ENCODE measurements around the gene NXPE3. TPM values are rescaled to one million over a fixed set of nuclear protein-coding genes. Genes with fewer than 3 reads are reported as not detected.
A peak's percentile ranks its signal among the peaks of the same experiment; 100 is the strongest.
"Not testable (repeated sequence)": the region's sequence is repeated elsewhere in the genome, so short reads cannot be mapped to it uniquely, and the experiment has no call there.

Gene NXPE3
- total RNA-seq, 4 donors from 2014 or later = 2.0 to 5.6 (median 2.7) TPM

DNA sequence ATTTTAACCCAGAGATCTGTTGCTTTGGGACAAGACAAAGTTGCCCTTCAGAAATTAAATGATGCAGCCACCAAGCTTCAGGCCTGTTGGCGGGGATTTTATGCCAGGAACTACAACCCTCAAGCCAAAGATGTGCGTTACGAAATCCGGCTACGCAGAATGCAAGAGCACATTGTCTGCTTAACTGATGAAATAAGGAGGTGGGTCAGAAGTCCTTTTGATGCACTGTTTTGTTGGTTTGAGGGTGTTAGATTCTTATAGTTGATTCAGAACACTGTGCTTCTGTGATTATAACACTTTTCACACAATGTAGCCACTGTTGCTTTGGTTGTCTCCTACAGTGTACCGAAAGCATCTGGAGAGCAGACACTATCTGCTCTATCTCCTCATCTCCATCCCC, 20.8 kb upstream of the NXPE3 start:
- H3K4me3 ChIP-seq (ENCODE audit: low read depth, poor library complexity, severe bottlenecking) = no peak overlapping the region
- no peak for DNase-seq (ENCODE audit: low spot score in 2 of 2)
- 84 to 86% methylated on average over 6 of the region's 6 CpGs for WGBS, 2 donors
- intact Hi-C loops (cut with DNase I; ENCODE audit: low total_unique reads) = no loop called here
- TF ChIP-seq, protein P1, sequence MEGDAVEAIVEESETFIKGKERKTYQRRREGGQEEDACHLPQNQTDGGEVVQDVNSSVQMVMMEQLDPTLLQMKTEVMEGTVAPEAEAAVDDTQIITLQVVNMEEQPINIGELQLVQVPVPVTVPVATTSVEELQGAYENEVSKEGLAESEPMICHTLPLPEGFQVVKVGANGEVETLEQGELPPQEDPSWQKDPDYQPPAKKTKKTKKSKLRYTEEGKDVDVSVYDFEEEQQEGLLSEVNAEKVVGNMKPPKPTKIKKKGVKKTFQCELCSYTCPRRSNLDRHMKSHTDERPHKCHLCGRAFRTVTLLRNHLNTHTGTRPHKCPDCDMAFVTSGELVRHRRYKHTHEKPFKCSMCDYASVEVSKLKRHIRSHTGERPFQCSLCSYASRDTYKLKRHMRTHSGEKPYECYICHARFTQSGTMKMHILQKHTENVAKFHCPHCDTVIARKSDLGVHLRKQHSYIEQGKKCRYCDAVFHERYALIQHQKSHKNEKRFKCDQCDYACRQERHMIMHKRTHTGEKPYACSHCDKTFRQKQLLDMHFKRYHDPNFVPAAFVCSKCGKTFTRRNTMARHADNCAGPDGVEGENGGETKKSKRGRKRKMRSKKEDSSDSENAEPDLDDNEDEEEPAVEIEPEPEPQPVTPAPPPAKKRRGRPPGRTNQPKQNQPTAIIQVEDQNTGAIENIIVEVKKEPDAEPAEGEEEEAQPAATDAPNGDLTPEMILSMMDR (IDR thresholded peaks at IDR 0.05) = no peak
- TF ChIP-seq POLR2A (IDR thresholded peaks at IDR 0.05) = no peak

DNA sequence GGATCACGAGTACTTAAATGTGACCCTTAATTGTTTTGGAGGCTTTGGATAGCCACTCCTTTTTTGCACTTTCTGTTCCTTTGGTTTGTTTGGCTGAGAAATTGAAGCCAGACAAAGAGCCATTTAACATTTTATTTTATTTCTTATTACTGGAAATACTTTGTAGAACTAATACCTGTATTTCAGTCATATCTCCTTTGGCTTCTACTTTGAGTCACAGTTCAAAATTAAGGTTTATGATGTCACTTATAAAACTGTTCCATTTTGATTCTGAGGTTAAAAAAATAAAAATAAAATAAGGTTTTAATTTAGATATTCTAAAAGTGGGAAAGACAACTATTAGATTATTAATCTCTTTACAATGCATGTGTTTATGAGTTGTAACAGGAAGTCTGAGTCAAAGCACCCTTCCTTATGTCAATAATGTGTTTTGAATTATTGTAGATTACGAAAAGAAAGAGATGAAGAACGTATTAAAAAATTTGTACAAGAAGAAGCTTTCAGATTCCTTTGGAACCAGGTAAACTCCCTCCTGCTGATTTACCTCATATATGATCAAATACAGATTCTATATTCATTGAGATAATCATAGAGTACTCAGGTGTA, 16.9 kb upstream of the NXPE3 start:
- intact Hi-C loops (cut with DNase I; ENCODE audit: low total_unique reads) = no loop called here
- WGBS, 2 donors = 75 to 76% methylated on average over 3 of the region's 3 CpGs
- TF ChIP-seq, protein P1 (IDR thresholded peaks at IDR 0.05) = no peak
- TF ChIP-seq POLR2A (IDR thresholded peaks at IDR 0.05) = no peak
- no peak overlapping the region for H3K4me3 ChIP-seq (ENCODE audit: low read depth, poor library complexity, severe bottlenecking)
- DNase-seq (ENCODE audit: low spot score in 2 of 2) = no peak

DNA sequence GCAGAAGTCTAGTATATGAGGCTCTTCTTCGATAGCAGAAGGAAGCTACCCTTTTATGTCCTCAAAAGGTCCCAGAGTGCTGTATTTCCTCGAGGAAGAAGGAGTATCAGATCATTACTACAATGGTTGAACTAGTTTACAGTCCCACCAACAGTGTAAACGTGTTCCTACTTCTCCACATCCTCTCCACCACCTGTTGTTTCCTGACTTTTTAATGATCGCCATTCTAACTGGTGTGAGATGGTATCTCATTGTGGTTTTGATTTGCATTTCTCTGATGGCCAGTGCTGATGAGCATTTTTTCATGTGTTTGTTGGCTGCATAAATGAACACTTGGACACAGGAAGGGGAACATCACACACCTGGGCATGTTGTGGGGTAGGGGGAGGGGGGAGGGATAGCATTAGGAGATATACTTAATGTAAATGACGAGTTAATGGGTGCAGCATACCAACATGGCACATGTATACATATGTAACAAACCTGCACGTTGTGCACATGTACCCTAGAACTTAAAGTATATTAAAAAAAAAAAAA, 1.2 kb upstream of the NXPE3 start:
- H3K4me3 ChIP-seq (ENCODE audit: low read depth, poor library complexity, severe bottlenecking); intact Hi-C loops (cut with DNase I; ENCODE audit: low total_unique reads); DNase-seq (ENCODE audit: low spot score in 2 of 2): not testable (repeated sequence)
- 92% methylated on average over 6 of the region's 6 CpGs for WGBS, 2 donors

DNA sequence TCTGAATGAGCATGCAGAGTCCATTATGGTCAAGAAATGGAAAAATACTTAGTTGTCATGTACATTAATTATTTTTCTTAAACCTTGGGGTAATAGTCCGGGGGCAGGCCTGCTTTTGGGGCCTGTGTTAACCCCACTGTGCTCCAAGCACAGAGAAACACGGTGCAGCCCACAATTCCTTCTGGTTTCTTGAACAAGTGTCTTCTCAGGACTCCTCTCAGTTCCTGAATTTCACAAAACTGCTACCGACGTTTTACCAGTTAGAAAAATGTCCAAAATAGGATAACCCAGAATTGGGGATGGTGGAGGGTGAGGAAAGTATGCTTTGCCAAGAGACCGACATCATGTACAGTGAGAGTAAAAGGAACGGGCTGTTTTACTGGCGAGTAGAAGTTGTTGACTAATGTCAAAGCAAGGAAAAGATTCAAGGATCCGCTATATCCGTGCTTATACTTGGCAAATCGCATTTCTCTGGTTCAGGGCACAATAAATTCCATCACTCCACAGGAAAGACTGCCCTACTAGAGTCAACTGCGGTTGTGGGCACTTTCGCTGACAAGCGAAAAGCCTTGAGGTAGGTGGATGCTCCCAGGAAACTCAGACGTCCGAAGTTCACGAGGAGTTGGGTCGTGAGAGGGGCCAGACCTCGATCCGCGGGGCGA, 495 bp upstream of the NXPE3 start:
- TF ChIP-seq, protein P1 (IDR thresholded peaks at IDR 0.05) = no peak
- no peak for TF ChIP-seq POLR2A (IDR thresholded peaks at IDR 0.05)
- peak overlapping the region; percentile 86 for H3K4me3 ChIP-seq (ENCODE audit: low read depth, poor library complexity, severe bottlenecking)
- 23 to 34% methylated on average over 16 to 21 of the region's 21 CpGs for WGBS, 2 donors
- no peak for DNase-seq (ENCODE audit: low spot score in 2 of 2)
- intact Hi-C loops (cut with DNase I; ENCODE audit: low total_unique reads) = no loop called here

DNA sequence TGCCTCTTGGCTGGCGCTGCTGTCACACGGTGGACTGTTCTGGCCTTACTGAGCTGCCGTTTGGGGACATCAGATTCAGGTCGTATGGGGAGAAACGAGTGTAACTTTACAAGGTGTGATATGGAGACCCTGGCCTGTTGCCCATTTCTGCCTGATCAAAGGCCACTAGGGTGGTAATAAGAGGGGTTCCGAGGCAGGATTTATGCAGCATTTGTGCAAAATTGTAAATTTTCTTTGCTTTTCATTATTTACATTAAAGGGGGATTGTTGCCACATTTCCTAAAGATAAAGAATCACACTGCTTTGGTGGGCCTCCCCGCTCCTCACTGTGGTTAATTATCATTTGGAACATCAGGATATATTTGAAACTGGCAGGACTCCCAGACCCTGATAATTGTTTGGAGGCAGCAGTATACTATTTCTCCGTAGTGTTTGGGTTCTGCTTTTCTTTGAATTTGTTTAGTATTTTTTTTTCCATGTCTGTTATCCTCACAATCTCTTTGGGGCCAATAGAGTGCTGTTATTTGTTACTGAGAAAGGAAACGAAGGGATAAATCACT, 891 bp downstream of the NXPE3 start:
- intact Hi-C loops (cut with DNase I; ENCODE audit: low total_unique reads) = no loop called here
- TF ChIP-seq, protein P1 (IDR thresholded peaks at IDR 0.05) = no peak
- TF ChIP-seq POLR2A (IDR thresholded peaks at IDR 0.05) = no peak
- 19 to 23% methylated on average over 9 of the region's 9 CpGs for WGBS, 2 donors
- no peak for DNase-seq (ENCODE audit: low spot score in 2 of 2)
- H3K4me3 ChIP-seq (ENCODE audit: low read depth, poor library complexity, severe bottlenecking) = peak overlapping the region; percentile 86

DNA sequence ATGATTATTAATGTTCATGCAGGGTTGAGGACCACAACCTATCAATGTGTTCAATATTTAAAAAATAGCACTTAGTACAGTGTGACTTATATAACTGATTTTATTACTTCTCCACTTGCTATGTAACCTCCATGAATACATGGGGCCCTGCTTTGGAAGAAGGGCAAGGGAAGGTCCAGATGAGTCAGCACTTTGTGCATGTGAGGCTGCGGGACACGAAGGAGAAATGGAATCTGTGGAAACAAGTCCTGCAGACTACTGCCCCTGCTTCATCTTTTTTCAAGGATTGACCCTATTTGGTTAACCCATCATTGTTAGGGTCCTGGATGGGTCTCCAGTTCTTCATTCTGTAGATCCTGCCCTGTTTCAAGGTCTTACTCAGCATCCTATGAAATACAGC, 1.6 kb downstream of the NXPE3 start:
- intact Hi-C loops (cut with DNase I; ENCODE audit: low total_unique reads) = no loop called here
- 39 to 52% methylated on average over 2 of the region's 2 CpGs for WGBS, 2 donors
- H3K4me3 ChIP-seq (ENCODE audit: low read depth, poor library complexity, severe bottlenecking) = no peak overlapping the region
- DNase-seq (ENCODE audit: low spot score in 2 of 2) = no peak
- no peak for TF ChIP-seq POLR2A (IDR thresholded peaks at IDR 0.05)
- TF ChIP-seq, protein P1 (IDR thresholded peaks at IDR 0.05) = no peak
